ENCODE measurements around the gene ZNF549.

ZNF549 gene

GRCh38 chr19:57570707-57571106 is 43.6 kb downstream of the ZNF549 start:
- no peak for DNase-seq

- no peak for DNase-seq
Observed at GRCh38 chr19:57572415-57572947, 45.3 kb downstream of the ZNF549 start.

GRCh38 chr19:57576661-57577060 is 49.5 kb downstream of the ZNF549 start:
- DNase-seq = no peak

DNA sequence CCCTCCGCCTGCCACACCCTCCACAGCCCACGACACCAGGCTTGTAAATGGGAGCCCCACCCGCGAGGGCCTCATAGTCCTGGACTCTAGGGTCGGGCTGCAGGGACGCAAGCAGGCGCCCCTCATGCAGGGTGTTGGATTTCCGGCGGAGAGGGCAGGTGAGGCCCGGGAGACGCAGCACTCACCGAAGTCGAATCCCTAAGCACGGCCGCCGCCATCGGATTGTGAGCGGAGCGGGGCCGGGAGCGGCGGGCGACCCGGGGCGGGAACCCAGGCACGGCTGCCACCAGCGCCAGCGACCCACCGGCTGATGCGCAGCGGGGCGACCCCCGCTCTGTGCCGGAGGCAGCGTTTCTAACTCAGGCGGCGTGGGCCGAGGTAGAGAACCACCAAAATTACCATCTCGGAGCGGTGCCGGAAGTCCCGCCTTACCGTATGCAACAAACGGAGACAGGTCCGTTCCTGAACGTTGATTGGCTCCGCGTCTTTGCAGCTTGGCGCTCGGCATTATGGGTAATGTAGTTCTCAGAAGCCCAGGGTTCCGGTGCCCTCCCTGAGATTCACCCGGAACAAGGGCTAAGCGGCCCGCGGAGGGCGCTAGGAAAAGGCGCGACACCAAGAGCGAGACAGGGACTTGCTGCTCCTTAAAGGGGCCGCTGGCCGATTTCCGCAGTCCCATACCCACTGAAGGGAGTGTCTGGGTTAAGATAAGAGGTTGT is 51.5 kb downstream of the ZNF549 start, which contains the start of gene ZNF416:
TSS of gene ZNF416 (minus strand) at position 425 of the 719 bp plus-strand sequence. CDS start at position 218, 207 bp downstream.
- peak; percentile 84 to 96 for DNase-seq

- DNase-seq = no peak
Observed at GRCh38 chr19:57583104-57583520, 56.0 kb downstream of the ZNF549 start.

DNA sequence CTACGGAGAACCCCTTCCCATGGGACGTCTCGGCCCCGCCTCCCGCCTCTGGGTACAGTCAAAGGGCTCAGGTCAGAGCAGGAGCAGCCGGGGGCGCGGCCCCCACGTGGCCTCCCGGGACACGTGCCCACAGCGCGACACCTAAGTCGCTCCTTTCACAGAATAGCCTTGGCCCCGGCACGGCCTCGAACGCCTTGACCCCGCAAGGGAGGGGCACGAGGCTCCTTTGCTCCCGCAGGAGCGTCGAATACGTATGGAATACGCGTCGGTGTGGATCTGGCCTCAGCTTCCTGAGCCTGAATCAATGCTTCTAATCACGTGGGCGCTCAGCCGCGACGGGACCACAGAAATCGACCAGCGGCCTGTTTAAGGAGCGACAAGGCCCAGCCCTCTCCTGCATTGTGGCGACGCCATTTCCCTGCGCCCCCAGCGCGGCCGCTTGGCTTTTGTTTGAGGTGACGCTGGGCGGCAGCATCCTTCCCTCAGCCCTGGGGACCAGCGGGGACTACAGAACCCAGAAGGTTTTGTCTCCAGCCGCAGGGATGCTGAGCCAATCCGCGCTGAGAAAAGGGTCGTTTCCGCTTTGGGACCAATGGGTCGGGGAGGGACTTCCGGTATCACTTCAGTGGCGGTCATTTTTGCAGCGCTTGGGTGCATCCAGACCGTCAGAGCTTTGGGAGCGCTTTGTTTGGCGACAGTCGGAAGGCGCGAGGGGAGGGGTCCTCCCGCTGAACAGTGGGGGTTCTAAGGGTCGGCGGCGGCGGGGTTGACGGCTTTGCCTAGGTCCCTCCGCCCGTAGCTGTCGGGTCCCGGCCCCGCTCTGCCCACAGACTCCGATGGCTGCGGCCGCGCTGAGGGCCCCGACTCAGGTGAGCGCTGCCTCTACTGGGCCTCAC is 56.6 kb downstream of the ZNF549 start, which contains the start of gene ZIK1:
TSS of gene ZIK1 (plus strand) at position 625 of the 896 bp plus-strand sequence. CDS start at position 837, 212 bp downstream.
- DNase-seq = peak; percentile 73 to 88

- no peak for DNase-seq
Observed at GRCh38 chr19:57587529-57587928, 60.4 kb downstream of the ZNF549 start.

DNA sequence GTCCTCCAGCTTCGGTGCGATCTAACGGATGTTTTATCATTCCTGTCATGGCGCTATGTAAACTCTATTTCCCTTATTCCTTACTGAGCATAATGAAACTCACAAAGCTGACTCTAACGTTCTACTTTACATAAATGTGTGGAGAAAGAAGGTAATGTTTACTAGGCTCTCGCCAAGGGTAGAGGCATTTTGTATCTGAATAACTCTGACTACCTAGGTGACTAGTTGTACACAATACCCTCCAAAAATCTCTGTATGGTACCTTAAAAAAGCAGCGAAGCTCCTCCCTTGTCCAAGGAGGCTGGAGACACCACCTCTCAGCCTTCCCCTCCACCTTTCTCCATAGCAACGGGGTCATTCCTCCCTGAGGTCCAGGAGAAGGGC is 72.2 kb downstream of the ZNF549 start:
- no peak for DNase-seq

GRCh38 chr19:57599761-57600383 is 72.7 kb downstream of the ZNF549 start, which contains the start of gene ZNF530:
Gene ZNF530 (plus strand): TSS chr19:57599885. CDS start chr19:57604346, 4,461 bp downstream.
- peak; percentile 79 to 87 for DNase-seq

- DNase-seq = no peak
Observed at GRCh38 chr19:57606931-57607330, 79.8 kb downstream of the ZNF549 start.
